Osteoblast (primary cell): Measurements from ENCODE around the gene COX4I2. TPM values are rescaled to one million over a fixed set of nuclear protein-coding genes. Genes with fewer than 3 reads are reported as not detected.

Source experiments
- DNase-seq: peaks from one replicate; pipeline ENCODE4 v3.0.0; 2011; ENCODE audit warnings: low spot score, mixed read lengths; ENCODE audit not compliant: insufficient read length; ENCODE audit errors: missing footprints
- H2AFZ ChIP-seq: 2 replicates; pipeline ENCODE4 v1.6.0; 2011; ENCODE audit warnings: mild to moderate bottlenecking, low read length
- H3K27ac ChIP-seq: 2 replicates; pipeline ENCODE4 v1.5.1; 2011; ENCODE audit warnings: mild to moderate bottlenecking, low read depth, low read length, moderate library complexity
- H3K27me3 ChIP-seq: 2 replicates; pipeline ENCODE4 v1.6.0; 2012; ENCODE audit warnings: mild to moderate bottlenecking, control low read depth, inconsistent platforms, low read length, moderate library complexity; ENCODE audit not compliant: insufficient read depth
- H3K36me3 ChIP-seq: 2 replicates; pipeline ENCODE4 v1.5.1; 2011; ENCODE audit warnings: mild to moderate bottlenecking, low read length, control low read depth, moderate library complexity; ENCODE audit not compliant: insufficient read depth
- H3K4me1 ChIP-seq: 2 replicates; pipeline ENCODE4 v1.5.1; 2011; ENCODE audit warnings: mild to moderate bottlenecking, low read length, control low read depth, moderate library complexity; ENCODE audit not compliant: insufficient read depth
- H3K4me2 ChIP-seq: 2 replicates; pipeline ENCODE4 v1.6.0; 2011; ENCODE audit warnings: mild to moderate bottlenecking, low read length; ENCODE audit not compliant: insufficient read depth
- H3K4me3 ChIP-seq: fragments of 200-600 bp; sonication (generic); 3 replicates; pipeline ENCODE4 v1.5.1; 2012; ENCODE audit warnings: mild to moderate bottlenecking, low read length, inconsistent platforms; ENCODE audit not compliant: insufficient read depth
- H3K79me2 ChIP-seq: 2 replicates; pipeline ENCODE4 v1.6.0; 2012; ENCODE audit warnings: mild to moderate bottlenecking, low read length, control low read depth, inconsistent platforms; ENCODE audit not compliant: insufficient read depth
- H3K9me3 ChIP-seq: 2 replicates; pipeline ENCODE4 v1.5.1; 2011; ENCODE audit warnings: low read depth, low read length, control low read depth
- H4K20me1 ChIP-seq: 2 replicates; pipeline ENCODE4 v1.6.0; 2012; ENCODE audit warnings: mild to moderate bottlenecking, low read length, control low read depth; ENCODE audit not compliant: insufficient read depth
- CTCF ChIP-seq: IDR thresholded peaks from 2 replicates; pipeline ENCODE4 v1.5.1; 2011; ENCODE audit warnings: mild to moderate bottlenecking, low read depth, low read length, moderate library complexity; ENCODE audit errors: extremely low read depth
- total RNA-seq: library from RNA; depleted of rRNA; stranded (reverse); fragments of >200 nt; gene quantifications from 2 replicates; pipeline ENCODE4 v1.2.3, GENCODE V29; 2012

The COX4I2 gene
- not detected in 2 replicates for total RNA-seq

GRCh38 chr20:31637660-31638059 lies at the start of gene COX4I2:
TSS of gene COX4I2 (plus strand) at chr20:31637912. CDS start at chr20:31639018, 1,106 bp downstream.
- no peaks in the 10 kb centered on the region for H3K9me3 ChIP-seq
- no peak within 1 kb of the TSS for H2AFZ ChIP-seq
- peaks cover 24% of the 10 kb centered on the region for H3K27me3 ChIP-seq
- no peak within 1 kb of the TSS for H3K4me2 ChIP-seq
- no peak for TF ChIP-seq CTCF
- no peaks in the 10 kb centered on the region for H4K20me1 ChIP-seq
- no peak within 1 kb of the TSS for H3K27ac ChIP-seq
- H3K4me1 ChIP-seq, result no peaks in the 10 kb centered on the region
- no peak within 1 kb of the TSS for H3K4me3 ChIP-seq
- DNase-seq, result no peak
- no peaks in the 10 kb centered on the region for H3K36me3 ChIP-seq
- no peaks in the 10 kb centered on the region for H3K79me2 ChIP-seq

- H3K4me3 ChIP-seq, result no peak overlapping the region
- H3K27ac ChIP-seq, result no peak overlapping the region
- no peaks in the 10 kb centered on the region for H4K20me1 ChIP-seq
- H3K36me3 ChIP-seq, result no peaks in the 10 kb centered on the region
- H3K79me2 ChIP-seq, result no peaks in the 10 kb centered on the region
- no peak overlapping the region for H2AFZ ChIP-seq
- H3K9me3 ChIP-seq, result no peaks in the 10 kb centered on the region
- H3K4me2 ChIP-seq, result no peak overlapping the region
- peaks cover 27% of the 10 kb centered on the region for H3K4me1 ChIP-seq
- H3K27me3 ChIP-seq, result no peaks in the 10 kb centered on the region
- TF ChIP-seq CTCF, result no peak
- no peak for DNase-seq
These were observed 46.9 kb upstream of the COX4I2 start for GRCh38 chr20:31590717-31591225.

- H3K4me1 ChIP-seq, result peaks cover 25% of the 10 kb centered on the region
- no peaks in the 10 kb centered on the region for H3K79me2 ChIP-seq
- no peaks in the 10 kb centered on the region for H3K9me3 ChIP-seq
- peak; percentile 93 for DNase-seq
- H3K27me3 ChIP-seq, result no peaks in the 10 kb centered on the region
- H4K20me1 ChIP-seq, result no peaks in the 10 kb centered on the region
- H3K36me3 ChIP-seq, result no peaks in the 10 kb centered on the region
- no peak for TF ChIP-seq CTCF
- peak overlapping the region; percentile 9 for H2AFZ ChIP-seq
- H3K4me2 ChIP-seq, result no peak overlapping the region
- peak overlapping the region; percentile 58 for H3K27ac ChIP-seq
- no peak overlapping the region for H3K4me3 ChIP-seq
These were observed 44.3 kb upstream of the COX4I2 start for GRCh38 chr20:31593221-31594001.

- TF ChIP-seq CTCF, result no peak
- H3K27ac ChIP-seq, result no peak overlapping the region
- H3K4me1 ChIP-seq, result peaks cover 25% of the 10 kb centered on the region
- H2AFZ ChIP-seq, result no peak overlapping the region
- H3K4me3 ChIP-seq, result no peak overlapping the region
- H3K9me3 ChIP-seq, result no peaks in the 10 kb centered on the region
- H4K20me1 ChIP-seq, result no peaks in the 10 kb centered on the region
- no peaks in the 10 kb centered on the region for H3K27me3 ChIP-seq
- H3K36me3 ChIP-seq, result no peaks in the 10 kb centered on the region
- DNase-seq, result no peak
- no peak overlapping the region for H3K4me2 ChIP-seq
- no peaks in the 10 kb centered on the region for H3K79me2 ChIP-seq
These were observed 43.6 kb upstream of the COX4I2 start for GRCh38 chr20:31594002-31594557.
